ENCODE data around the gene SMIM30.

Gene SMIM30

DNA sequence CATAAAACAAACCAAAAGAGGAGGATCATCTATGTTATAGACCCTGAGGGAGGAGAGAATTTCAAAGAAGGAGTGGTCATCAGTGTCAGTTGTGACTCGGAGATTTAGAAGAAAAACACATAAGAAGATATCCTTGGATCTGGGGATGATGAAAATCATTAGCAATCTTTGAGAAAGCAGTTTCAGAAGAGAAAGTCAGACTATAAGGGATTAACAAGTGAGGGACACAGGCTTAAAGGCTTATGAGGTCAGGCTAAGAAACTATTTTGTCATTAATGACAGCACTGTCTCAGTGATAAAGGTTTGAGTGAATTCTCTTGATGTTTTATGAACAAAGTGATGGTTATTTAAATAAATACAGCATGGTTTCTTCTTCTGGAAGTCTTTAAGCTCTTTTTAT, 25.6 kb downstream of the SMIM30 start:
- no peak for DNase-seq (ENCODE audit: low spot score)
- ChIA-PET POLR2A (ENCODE audit: low non-redundant PET) (no interaction called here), CTCF (interaction anchor here (0.6 kb wide), 1 partner anchor 382 kb away, joined by 4 read pairs; no protein-coding TSS in a partner anchor)
- H3K27ac ChIP-seq = no peak overlapping the region
- TF ChIP-seq, protein P1, sequence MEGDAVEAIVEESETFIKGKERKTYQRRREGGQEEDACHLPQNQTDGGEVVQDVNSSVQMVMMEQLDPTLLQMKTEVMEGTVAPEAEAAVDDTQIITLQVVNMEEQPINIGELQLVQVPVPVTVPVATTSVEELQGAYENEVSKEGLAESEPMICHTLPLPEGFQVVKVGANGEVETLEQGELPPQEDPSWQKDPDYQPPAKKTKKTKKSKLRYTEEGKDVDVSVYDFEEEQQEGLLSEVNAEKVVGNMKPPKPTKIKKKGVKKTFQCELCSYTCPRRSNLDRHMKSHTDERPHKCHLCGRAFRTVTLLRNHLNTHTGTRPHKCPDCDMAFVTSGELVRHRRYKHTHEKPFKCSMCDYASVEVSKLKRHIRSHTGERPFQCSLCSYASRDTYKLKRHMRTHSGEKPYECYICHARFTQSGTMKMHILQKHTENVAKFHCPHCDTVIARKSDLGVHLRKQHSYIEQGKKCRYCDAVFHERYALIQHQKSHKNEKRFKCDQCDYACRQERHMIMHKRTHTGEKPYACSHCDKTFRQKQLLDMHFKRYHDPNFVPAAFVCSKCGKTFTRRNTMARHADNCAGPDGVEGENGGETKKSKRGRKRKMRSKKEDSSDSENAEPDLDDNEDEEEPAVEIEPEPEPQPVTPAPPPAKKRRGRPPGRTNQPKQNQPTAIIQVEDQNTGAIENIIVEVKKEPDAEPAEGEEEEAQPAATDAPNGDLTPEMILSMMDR (conservative IDR thresholded peaks at IDR 0.05; ENCODE audit: low read depth) = no peak

DNA sequence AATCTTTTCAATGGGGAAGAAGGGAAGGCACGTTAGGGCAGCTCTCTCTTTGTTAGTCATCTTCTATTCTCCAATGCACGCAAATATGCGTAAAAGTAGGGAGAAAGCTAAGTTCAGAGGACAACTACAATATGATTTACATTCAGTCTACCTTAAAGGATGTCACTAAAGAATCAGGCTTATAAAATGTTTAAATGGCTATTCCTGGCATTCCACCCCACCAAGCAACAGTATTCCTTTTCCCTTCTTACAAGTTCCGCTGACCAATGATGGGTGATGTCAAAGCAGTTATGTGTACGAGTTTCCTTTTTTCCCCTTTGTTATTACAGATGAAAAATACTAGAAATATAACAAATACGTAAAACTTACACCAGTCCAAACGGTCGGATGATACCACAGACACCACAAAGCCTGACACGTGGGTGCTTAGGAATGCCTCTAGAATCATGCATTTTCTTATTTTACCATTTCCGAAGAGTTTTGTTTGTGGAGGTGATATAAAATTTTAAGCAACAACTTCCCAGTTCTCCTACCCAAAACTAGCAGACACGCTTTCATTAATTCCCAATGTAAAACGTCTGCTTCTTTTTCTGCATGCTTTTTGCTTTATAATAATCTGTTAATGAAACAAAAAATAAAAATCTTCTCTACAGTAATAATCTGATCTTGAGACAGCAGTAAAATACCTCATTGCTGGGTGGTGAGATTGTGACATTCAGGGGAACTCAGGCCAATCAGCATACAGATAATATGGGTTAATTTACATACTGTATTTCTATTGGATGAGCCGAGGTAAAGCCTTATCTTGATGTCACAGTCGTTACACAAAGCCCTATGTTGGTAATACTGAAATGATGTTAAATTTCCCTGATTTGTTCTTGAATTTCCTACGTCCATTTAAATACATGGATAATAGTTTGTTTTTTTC, 31.0 kb downstream of the SMIM30 start:
- TF ChIP-seq, protein P1 (conservative IDR thresholded peaks at IDR 0.05; ENCODE audit: low read depth) = no peak
- DNase-seq (ENCODE audit: low spot score) = peak; percentile 64
- CTCF ChIA-PET = interaction anchor here (0.6 to 1.0 kb wide), 2 partner anchors 28 to 148 kb away, joined by 3 read pairs; a partner anchor contains a TSS
- no peak overlapping the region for H3K27ac ChIP-seq
- POLR2A ChIA-PET (ENCODE audit: low non-redundant PET) = no interaction called here

DNA sequence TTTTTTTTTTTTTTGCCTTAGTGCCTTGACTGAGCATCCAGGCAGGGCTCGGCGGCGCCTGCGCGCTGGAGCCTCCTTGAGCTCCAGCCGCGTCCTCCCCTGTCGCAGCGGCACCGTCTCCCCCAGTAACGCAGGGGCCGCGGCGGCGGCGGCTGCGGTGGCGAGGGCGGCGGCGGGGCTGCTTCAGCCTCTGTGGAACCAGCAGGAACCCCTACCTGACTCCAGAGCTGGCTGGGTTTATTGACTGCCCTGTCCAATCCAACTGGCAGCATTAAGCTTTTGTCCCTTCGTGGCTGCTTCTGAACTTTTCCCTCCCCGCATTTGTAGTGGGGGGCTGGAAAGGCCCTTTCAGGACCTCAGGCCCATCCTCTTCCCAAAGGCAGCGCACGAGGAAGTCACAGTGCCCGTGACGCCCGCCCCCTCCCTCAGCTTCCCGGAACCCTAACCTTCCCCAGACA, 31.9 kb downstream of the SMIM30 start, which contains the start of gene GPR85:
Gene GPR85 (minus strand): TSS at position 397 of the 458 bp plus-strand sequence. CDS start 2,106 bp downstream, outside the sequence.
- TF ChIP-seq, protein P1 (conservative IDR thresholded peaks at IDR 0.05; ENCODE audit: low read depth) = no peak
- ChIA-PET POLR2A (ENCODE audit: low non-redundant PET) (no interaction called here), CTCF (interaction anchor here (0.5 to 0.8 kb wide), 4 partner anchors 10 to 1324 kb away, joined by 3 to 5 read pairs (median 3); a partner anchor contains a TSS)
- no peak within 1 kb of the TSS for H3K27ac ChIP-seq
- peak; percentile 38 for DNase-seq (ENCODE audit: low spot score)

DNA sequence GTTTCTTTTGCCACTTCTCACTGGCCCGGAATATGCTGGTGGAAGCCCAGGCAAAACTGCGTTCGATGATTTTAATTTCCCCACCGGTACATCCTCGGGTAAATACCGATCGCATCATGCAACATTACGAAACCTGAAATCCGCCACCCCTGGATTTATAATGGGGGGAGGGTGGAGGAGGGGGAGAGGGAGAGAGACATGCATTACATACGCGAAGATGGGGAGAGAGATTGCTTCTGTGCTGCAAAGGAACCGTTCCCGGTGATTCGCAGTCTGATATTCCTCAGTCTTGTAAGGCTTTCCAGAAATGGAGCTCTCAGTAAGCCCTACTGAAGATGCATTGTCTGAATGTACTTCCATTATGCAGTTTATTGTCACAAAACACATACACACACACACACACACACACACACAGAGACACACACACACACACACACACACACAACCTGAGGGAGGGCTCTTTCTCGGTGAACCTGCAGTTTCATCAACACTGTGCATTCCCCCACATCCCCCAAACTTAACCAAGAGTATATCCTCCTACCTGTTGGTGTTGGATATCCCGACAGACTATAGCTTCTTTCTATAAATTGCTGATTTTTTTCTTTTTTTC, 32.5 kb downstream of the SMIM30 start:
- DNase-seq (ENCODE audit: low spot score) = no peak
- ChIA-PET POLR2A (ENCODE audit: low non-redundant PET) (no interaction called here), CTCF (interaction anchor here (0.5 to 0.8 kb wide), 3 partner anchors 9 to 1323 kb away, joined by 3 to 5 read pairs (median 3); no protein-coding TSS in a partner anchor)
- H3K27ac ChIP-seq = no peak overlapping the region
- TF ChIP-seq, protein P1 (conservative IDR thresholded peaks at IDR 0.05; ENCODE audit: low read depth) = no peak

DNA sequence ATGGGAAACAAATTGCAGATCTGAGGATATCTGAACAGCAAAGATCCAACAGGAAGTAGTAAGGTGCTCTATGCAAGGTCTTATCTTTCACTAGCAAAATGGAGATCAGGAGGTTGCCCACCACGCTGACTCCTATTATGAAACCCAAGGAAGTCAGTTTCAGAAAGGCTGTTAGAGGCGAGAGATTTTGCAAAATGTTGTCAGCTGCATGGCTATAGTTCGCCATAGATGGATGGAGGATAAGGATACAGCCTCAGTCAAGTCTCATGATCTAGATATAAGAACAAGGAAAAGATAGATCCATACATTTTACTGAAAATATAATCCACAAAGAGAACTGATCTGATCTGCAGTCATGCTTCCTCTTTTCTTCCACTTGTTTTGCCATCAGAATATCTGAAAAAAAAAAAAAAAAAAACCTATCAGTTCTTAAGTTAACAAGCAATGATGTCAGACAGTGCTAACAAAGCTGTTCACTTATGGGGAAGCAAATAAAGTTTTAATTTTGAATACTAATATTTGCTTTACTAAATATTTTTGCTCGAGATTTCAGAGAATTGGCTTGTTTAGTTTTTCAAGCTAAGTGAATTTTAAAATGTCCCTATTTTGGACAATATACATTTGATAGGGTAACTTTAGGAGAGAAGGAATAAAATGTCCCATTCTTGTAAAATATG, 33.7 kb downstream of the SMIM30 start:
- ChIA-PET POLR2A (ENCODE audit: low non-redundant PET) (no interaction called here), CTCF (no interaction called here)
- DNase-seq (ENCODE audit: low spot score) = no peak
- TF ChIP-seq, protein P1 (conservative IDR thresholded peaks at IDR 0.05; ENCODE audit: low read depth) = no peak
- no peak overlapping the region for H3K27ac ChIP-seq
